ENCODE measurements around the gene MAGI2. TPM values are rescaled to one million over a fixed set of nuclear protein-coding genes. Genes with fewer than 3 reads are reported as not detected.

MAGI2 gene
- total and polyA plus RNA-seq, 2 donors (not counting 3 experiments of a cell fraction or from before 2014, with no cell fraction given) = 0.28 to 6.0 TPM

- no TSS peak for BruUV-seq (replicated peaks)
- no peak for FAIRE-seq
- ChIA-PET POLR2A (no interaction called here), CTCF (interaction anchor here (1.0 kb wide), 1 partner anchor 15 kb away, joined by 3 read pairs; no protein-coding TSS in a partner anchor)
- Histone ChIP-seq H3K36me3 (ENCODE audit: control insufficient read depth in 2 of 2, extremely low read depth in 1 of 2, insufficient read depth in 2 of 2, low read length in 2 of 2) (no peaks in the 10 kb centered on the region), H3K9me1 (replicated peaks; ENCODE audit: control insufficient read depth, extremely low read depth, insufficient read depth, low read length) (no peaks in the 10 kb centered on the region), H2AFZ (ENCODE audit: low read depth, low read length) (no peak overlapping the region), H3K9me3 (replicated peaks; ENCODE audit: control insufficient read depth, insufficient read depth, low read length) (no peaks in the 10 kb centered on the region), H3K4me3 (replicated peaks in 1 of 3; ENCODE audit: insufficient read depth in 1 of 3, low read depth in 1 of 3, low read length in 3 of 3) (no peak overlapping the region), H3K9ac (replicated peaks; ENCODE audit: extremely low read depth, insufficient read depth, low read length) (no peak overlapping the region), H3K27ac (ENCODE audit: insufficient read depth, low read depth, low read length) (no peak overlapping the region), H3K27me3 (ENCODE audit: control insufficient read depth in 2 of 2, insufficient read depth in 2 of 2, low read length in 2 of 2) (no peaks in the 10 kb centered on the region), H4K20me1 (replicated peaks; ENCODE audit: control insufficient read depth, extremely low read depth, insufficient read depth, low read length) (no peaks in the 10 kb centered on the region), H3K79me2 (ENCODE audit: control insufficient read depth, insufficient read depth, low read length) (no peaks in the 10 kb centered on the region), H3K4me2 (ENCODE audit: insufficient read depth, low read length) (no peak overlapping the region), H3K4me1 (ENCODE audit: control insufficient read depth, extremely low read depth, insufficient read depth, low read length) (no peaks in the 10 kb centered on the region)
- TF ChIP-seq GATA2 (IDR thresholded peaks at IDR 0.05; ENCODE audit: insufficient read depth, insufficient read length, low read depth, low read length) (no peak), CTCF (IDR thresholded peaks at IDR 0.05; ENCODE audit: extremely low read depth in 1 of 2, insufficient read depth in 1 of 2, low read depth in 1 of 2, low read length in 2 of 2) (no peak), POLR2AphosphoS5 (IDR thresholded peaks at IDR 0.05; ENCODE audit: insufficient read depth, low read depth, low read length) (no peak), EZH2 (IDR thresholded peaks at IDR 0.05; ENCODE audit: borderline replicate concordance, low read depth, low read length, severe bottlenecking) (no peak), MYC (IDR thresholded peaks at IDR 0.05; ENCODE audit: low read depth, low read length) (no peak)
- DNase-seq (ENCODE audit: low read depth, low spot score) = no peak
- dilution Hi-C loops (cut with MboI; ENCODE audit: extremely low pct_ligation_motif_present, low sequenced_read_pairs) (no loop called here), intact Hi-C loops (cut with micrococcal nuclease) (no loop called here)
Measured at GRCh38 chr7:78248867-78249266, 1204.6 kb downstream of the MAGI2 start.
